ENCODE results near the gene OXLD1.

- TF ChIP-seq CTCF (IDR thresholded peaks at IDR 0.05) (no peak), POLR2A (IDR thresholded peaks at IDR 0.05) (no peak)
Measured at GRCh38 chr17:81666092-81666341, 388 bp downstream of the OXLD1 start.

Measured in lower leg skin (tissue), 3 donors.